Measurements from ENCODE around the gene MTMR2.
"Not testable (repeated sequence)": the region's sequence is repeated elsewhere in the genome, so short reads cannot be mapped to it uniquely, and the experiment has no call there.

The MTMR2 gene

GRCh38 chr11:95892892-95893570, 30.9 kb downstream of the MTMR2 start:
- no peak overlapping the region for H3K27ac ChIP-seq (ENCODE audit: low read depth, low read length)
- no peaks in the 10 kb centered on the region for H3K36me3 ChIP-seq (ENCODE audit: control insufficient read depth, insufficient read depth, low read length)
- H3K4me3 ChIP-seq (ENCODE audit: low read length) = no peak overlapping the region

DNA sequence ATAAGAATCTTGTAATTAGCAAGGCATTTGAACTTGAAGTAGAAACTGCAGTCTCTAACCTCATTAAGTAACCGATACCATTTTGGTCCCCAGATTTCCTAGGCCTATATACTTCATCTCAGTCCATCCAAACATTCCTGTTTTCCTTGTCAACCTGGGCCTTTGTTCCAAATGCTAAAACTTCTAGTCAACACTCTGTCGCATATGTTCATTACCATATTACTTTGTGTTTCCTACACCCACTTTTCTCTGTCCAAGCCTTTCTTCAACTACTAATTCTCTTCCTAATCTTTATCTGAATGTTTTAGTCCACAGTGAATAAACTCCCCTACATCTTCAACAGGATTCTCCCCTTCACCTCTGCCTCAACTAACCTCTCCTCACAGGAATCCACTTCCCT, 31.4 kb downstream of the MTMR2 start:
- no peak overlapping the region for H3K27ac ChIP-seq (ENCODE audit: low read depth, low read length)
- H3K4me3 ChIP-seq (ENCODE audit: low read length) = no peak overlapping the region
- H3K9ac ChIP-seq (ENCODE audit: low read length) = no peak overlapping the region
- H3K4me1 ChIP-seq (ENCODE audit: control insufficient read depth, insufficient read depth, low read length) = no peaks in the 10 kb centered on the region
- H3K27me3 ChIP-seq (ENCODE audit: control insufficient read depth, insufficient read depth, low read length) = no peaks in the 10 kb centered on the region
- peaks cover 2% of the 10 kb centered on the region for H3K36me3 ChIP-seq (ENCODE audit: control insufficient read depth, insufficient read depth, low read length)

More at GRCh38 chr11:95892892-95893570, 30.9 kb downstream of the MTMR2 start:
- H3K4me1 ChIP-seq (ENCODE audit: control insufficient read depth, insufficient read depth, low read length) = no peaks in the 10 kb centered on the region
- no peaks in the 10 kb centered on the region for H3K27me3 ChIP-seq (ENCODE audit: control insufficient read depth, insufficient read depth, low read length)
- H3K9ac ChIP-seq (ENCODE audit: low read length) = no peak overlapping the region

- peaks cover 2% of the 10 kb centered on the region for H3K36me3 ChIP-seq (ENCODE audit: control insufficient read depth, insufficient read depth, low read length)
- no peaks in the 10 kb centered on the region for H3K4me1 ChIP-seq (ENCODE audit: control insufficient read depth, insufficient read depth, low read length)
- H3K27me3 ChIP-seq (ENCODE audit: control insufficient read depth, insufficient read depth, low read length) = no peaks in the 10 kb centered on the region
- no peak overlapping the region for H3K4me3 ChIP-seq (ENCODE audit: low read length)
- H3K27ac ChIP-seq (ENCODE audit: low read depth, low read length) = no peak overlapping the region
- no peak overlapping the region for H3K9ac ChIP-seq (ENCODE audit: low read length)
Observed at GRCh38 chr11:95891423-95892170, 32.3 kb downstream of the MTMR2 start.

DNA sequence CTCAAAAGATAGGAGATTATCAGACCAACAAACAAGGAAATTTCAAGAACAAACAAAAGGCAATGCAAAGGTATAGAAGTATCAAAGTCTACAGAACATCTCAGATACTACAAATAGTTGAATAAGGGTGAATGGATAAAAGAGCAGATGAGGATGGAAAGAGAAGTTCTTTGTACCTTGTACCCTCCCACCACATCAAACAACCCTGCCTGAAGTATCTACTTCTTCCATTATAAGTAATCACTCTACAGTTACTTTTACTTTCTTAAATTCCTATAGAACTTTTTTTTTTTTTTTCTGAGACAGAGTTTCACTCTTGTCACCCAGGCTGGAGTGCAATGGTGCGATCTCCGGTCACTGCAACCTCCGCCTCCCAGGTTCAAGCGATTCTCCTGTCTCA, 35.1 kb downstream of the MTMR2 start:
- Histone ChIP-seq H3K36me3 (ENCODE audit: control insufficient read depth, insufficient read depth, low read length) (peaks cover 2% of the 10 kb centered on the region), H3K4me1 (ENCODE audit: control insufficient read depth, insufficient read depth, low read length) (no peaks in the 10 kb centered on the region), H3K9ac (ENCODE audit: low read length) (no peak overlapping the region), H3K27ac (ENCODE audit: low read depth, low read length) (no peak overlapping the region), H3K4me3 (ENCODE audit: low read length) (no peak overlapping the region), H3K27me3 (ENCODE audit: control insufficient read depth, insufficient read depth, low read length) (no peaks in the 10 kb centered on the region)

- H3K27ac ChIP-seq (ENCODE audit: low read depth, low read length) = no peak overlapping the region
- H3K9ac ChIP-seq (ENCODE audit: low read length) = no peak overlapping the region
- H3K4me1 ChIP-seq (ENCODE audit: control insufficient read depth, insufficient read depth, low read length) = no peaks in the 10 kb centered on the region
- no peak overlapping the region for H3K4me3 ChIP-seq (ENCODE audit: low read length)
- H3K36me3 ChIP-seq (ENCODE audit: control insufficient read depth, insufficient read depth, low read length) = peaks cover 2% of the 10 kb centered on the region
- no peaks in the 10 kb centered on the region for H3K27me3 ChIP-seq (ENCODE audit: control insufficient read depth, insufficient read depth, low read length)
Observed at GRCh38 chr11:95888439-95888838, 35.5 kb downstream of the MTMR2 start.

- Histone ChIP-seq H3K4me1 (ENCODE audit: control insufficient read depth, insufficient read depth, low read length) (no peaks in the 10 kb centered on the region), H3K4me3 (ENCODE audit: low read length) (no peak overlapping the region), H3K9ac (ENCODE audit: low read length) (no peak overlapping the region), H3K36me3 (ENCODE audit: control insufficient read depth, insufficient read depth, low read length) (peaks cover 2% of the 10 kb centered on the region), H3K27me3 (ENCODE audit: control insufficient read depth, insufficient read depth, low read length) (no peaks in the 10 kb centered on the region), H3K27ac (ENCODE audit: low read depth, low read length) (no peak overlapping the region)
Observed at GRCh38 chr11:95886462-95886861, 37.4 kb downstream of the MTMR2 start.

DNA sequence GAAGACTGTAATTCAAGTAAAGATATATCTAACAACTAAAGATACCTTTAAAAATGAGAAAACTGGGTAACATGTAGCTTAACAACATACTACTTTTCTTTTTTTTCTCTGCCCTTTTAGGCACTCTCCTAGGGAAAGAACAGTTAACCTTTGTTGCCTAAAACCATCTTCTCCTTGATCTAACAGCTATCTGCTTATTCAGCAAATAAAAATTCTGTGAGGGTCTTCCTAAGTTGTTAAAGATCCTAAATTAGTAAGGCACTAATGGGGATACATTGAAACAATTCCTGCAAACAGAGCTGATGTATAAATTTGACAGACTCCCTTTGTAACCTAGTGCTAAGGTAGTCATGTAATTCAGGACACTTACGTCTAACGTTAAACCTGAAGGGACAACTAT, 39.1 kb downstream of the MTMR2 start:
- H3K27me3 ChIP-seq (ENCODE audit: control insufficient read depth, insufficient read depth, low read length) = no peaks in the 10 kb centered on the region
- no peak overlapping the region for H3K9ac ChIP-seq (ENCODE audit: low read length)
- H3K27ac ChIP-seq (ENCODE audit: low read depth, low read length) = no peak overlapping the region
- no peaks in the 10 kb centered on the region for H3K4me1 ChIP-seq (ENCODE audit: control insufficient read depth, insufficient read depth, low read length)
- no peak overlapping the region for H3K4me3 ChIP-seq (ENCODE audit: low read length)
- peaks cover 2% of the 10 kb centered on the region for H3K36me3 ChIP-seq (ENCODE audit: control insufficient read depth, insufficient read depth, low read length)

DNA sequence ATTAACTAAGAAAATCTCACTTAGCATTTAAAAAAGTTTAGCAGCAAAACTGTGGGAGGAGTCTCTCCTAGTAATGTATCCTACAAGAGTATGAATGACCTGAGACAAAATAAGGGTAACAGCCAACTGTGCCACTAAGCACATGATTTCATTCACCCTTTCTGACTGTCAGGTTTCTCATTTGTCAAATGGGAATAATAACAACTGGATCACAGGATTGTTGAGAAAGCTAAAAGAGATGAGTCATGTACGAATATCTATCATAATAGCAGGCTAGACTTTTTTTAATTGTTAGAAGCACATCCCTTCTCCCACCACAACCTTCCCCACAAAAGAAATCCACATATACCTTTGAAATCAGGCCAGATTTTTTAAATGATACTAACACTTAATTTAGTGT, 39.5 kb downstream of the MTMR2 start:
- H3K4me3 ChIP-seq (ENCODE audit: low read length) = no peak overlapping the region
- H3K4me1 ChIP-seq (ENCODE audit: control insufficient read depth, insufficient read depth, low read length) = no peaks in the 10 kb centered on the region
- H3K27ac ChIP-seq (ENCODE audit: low read depth, low read length) = no peak overlapping the region
- no peak overlapping the region for H3K9ac ChIP-seq (ENCODE audit: low read length)
- H3K36me3 ChIP-seq (ENCODE audit: control insufficient read depth, insufficient read depth, low read length) = peaks cover 2% of the 10 kb centered on the region
- H3K27me3 ChIP-seq (ENCODE audit: control insufficient read depth, insufficient read depth, low read length) = no peaks in the 10 kb centered on the region

DNA sequence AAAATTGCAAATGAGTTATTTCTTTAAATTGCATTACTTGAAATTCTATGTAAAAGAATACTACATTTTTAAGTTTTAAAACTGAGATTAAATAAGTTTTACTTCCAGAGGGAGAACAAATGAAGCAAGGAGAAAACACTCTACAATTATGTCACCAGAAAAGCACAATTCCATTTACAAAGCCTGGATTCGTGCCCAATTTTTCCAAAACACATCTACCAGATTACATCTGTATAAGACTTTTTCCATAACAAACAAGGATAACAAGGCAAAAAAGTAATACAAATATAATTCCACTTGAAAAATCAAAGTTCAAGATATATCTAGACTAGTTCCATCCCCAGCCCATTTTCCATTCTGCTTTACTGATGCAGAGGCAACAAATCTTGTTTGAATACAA, 40.5 kb downstream of the MTMR2 start:
- H3K36me3 ChIP-seq (ENCODE audit: control insufficient read depth, insufficient read depth, low read length) = peaks cover 2% of the 10 kb centered on the region
- no peaks in the 10 kb centered on the region for H3K27me3 ChIP-seq (ENCODE audit: control insufficient read depth, insufficient read depth, low read length)
- H3K4me1 ChIP-seq (ENCODE audit: control insufficient read depth, insufficient read depth, low read length) = no peaks in the 10 kb centered on the region
- H3K4me3 ChIP-seq (ENCODE audit: low read length) = no peak overlapping the region
- no peak overlapping the region for H3K27ac ChIP-seq (ENCODE audit: low read depth, low read length)
- H3K9ac ChIP-seq (ENCODE audit: low read length) = no peak overlapping the region

DNA sequence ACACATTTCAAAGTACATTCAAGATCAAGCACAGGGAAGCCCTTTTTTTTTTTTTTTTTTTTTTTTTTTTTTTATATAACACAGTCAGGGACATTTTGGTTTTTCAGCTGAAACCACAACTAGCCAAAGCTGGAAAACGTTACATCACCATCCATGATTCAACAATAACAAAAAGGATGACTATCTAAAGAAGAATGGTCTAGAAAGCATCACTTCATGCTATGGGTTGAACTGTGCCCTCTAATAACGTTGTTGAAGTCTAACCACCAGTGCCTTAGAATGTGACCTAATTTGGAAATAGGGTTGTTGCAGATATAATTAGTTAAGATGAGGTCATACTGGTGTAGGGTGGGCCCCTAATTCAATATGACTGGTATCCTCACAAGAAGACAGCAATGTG, 46.6 kb downstream of the MTMR2 start:
- Histone ChIP-seq H3K27me3 (ENCODE audit: control insufficient read depth, insufficient read depth, low read length) (no peaks in the 10 kb centered on the region), H3K9ac (ENCODE audit: low read length) (no peak overlapping the region), H3K27ac (ENCODE audit: low read depth, low read length) (no peak overlapping the region), H3K4me1 (ENCODE audit: control insufficient read depth, insufficient read depth, low read length) (no peaks in the 10 kb centered on the region), H3K36me3 (ENCODE audit: control insufficient read depth, insufficient read depth, low read length) (no peaks in the 10 kb centered on the region), H3K4me3 (ENCODE audit: low read length) (no peak overlapping the region)

DNA sequence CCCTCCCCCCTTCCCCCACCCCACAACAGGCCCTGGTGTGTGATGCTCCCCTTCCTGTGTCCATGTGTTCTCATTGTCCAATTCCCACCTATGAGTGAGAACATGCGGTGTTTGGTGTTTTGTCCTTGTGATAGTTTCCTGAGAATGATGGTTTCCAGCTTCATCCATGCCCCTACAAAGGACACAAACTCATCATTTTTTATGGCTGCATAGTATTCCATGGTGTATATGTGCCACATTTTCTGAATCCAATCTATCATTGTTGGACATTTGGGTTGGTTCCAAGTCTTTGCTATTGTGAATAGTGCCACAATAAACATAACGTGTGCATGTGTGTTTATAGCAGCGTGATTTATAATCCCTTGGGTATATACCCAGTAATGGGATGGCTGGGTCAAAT, 53.0 kb downstream of the MTMR2 start:
- H3K36me3 ChIP-seq (ENCODE audit: control insufficient read depth, insufficient read depth, low read length); H3K9ac ChIP-seq (ENCODE audit: low read length); H3K27ac ChIP-seq (ENCODE audit: low read depth, low read length); H3K4me3 ChIP-seq (ENCODE audit: low read length); H3K4me1 ChIP-seq (ENCODE audit: control insufficient read depth, insufficient read depth, low read length); H3K27me3 ChIP-seq (ENCODE audit: control insufficient read depth, insufficient read depth, low read length): not testable (repeated sequence)

DNA sequence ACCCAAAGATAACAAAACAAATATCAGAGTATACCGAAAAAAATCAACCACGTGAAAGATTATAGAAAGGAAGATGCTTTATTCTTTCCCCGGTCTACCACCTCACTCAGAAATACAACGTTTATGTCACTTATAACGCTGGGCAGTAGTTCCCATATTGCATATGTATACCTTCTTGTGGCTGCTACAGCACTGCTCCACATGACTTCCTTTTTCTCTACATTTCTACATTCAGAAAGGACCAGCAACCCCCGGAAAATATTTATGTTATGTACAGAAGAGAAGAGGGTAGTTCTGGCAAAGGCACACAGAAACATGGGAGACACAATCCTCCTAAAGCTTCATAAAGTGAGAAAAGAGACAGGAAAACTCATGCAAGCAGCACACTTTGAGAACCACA, 56.8 kb downstream of the MTMR2 start:
- Histone ChIP-seq H3K27ac (ENCODE audit: low read depth, low read length) (no peak overlapping the region), H3K9ac (ENCODE audit: low read length) (no peak overlapping the region), H3K4me3 (ENCODE audit: low read length) (no peak overlapping the region), H3K36me3 (ENCODE audit: control insufficient read depth, insufficient read depth, low read length) (no peaks in the 10 kb centered on the region), H3K27me3 (ENCODE audit: control insufficient read depth, insufficient read depth, low read length) (no peaks in the 10 kb centered on the region), H3K4me1 (ENCODE audit: control insufficient read depth, insufficient read depth, low read length) (no peaks in the 10 kb centered on the region)

Data from rectal smooth muscle tissue (tissue), 1 donor.